Loucy (cell line): ENCODE data around the gene C1orf35.

Source experiments
- H2AFZ ChIP-seq: fragments of 200-600 bp; sonication (generic); 2 replicates; pipeline ENCODE4 v1.6.0; 2016; ENCODE audit warnings: antibody characterized with exemption, mild to moderate bottlenecking, low read length, moderate library complexity
- H3F3A ChIP-seq: fragments of 200-600 bp; 2 replicates; pipeline ENCODE4 v1.6.0; 2016; ENCODE audit warnings: antibody characterized with exemption, low read depth, mild to moderate bottlenecking
- H3K27me3 ChIP-seq: fragments of 200-600 bp; sonication (generic); 2 replicates; pipeline ENCODE4 v1.6.1; 2014; ENCODE audit warnings: low read length, mild to moderate bottlenecking; ENCODE audit not compliant: insufficient read depth, poor library complexity, severe bottlenecking
- H3K36me3 ChIP-seq: fragments of 200-600 bp; sonication (generic); 2 replicates; pipeline ENCODE4 v1.6.1; 2016; ENCODE audit warnings: low read length; ENCODE audit not compliant: insufficient read depth
- H3K4me1 ChIP-seq: fragments of 200-600 bp; sonication (generic); 2 replicates; pipeline ENCODE4 v1.5.1; 2014; ENCODE audit warnings: low read length, mild to moderate bottlenecking; ENCODE audit not compliant: insufficient read depth, poor library complexity, severe bottlenecking
- H3K4me2 ChIP-seq: fragments of 200-600 bp; sonication (generic); 2 replicates; pipeline ENCODE4 v1.6.0; 2014; ENCODE audit warnings: antibody characterized with exemption, low read length, low read depth, mild to moderate bottlenecking; ENCODE audit not compliant: poor library complexity, severe bottlenecking
- H3K4me3 ChIP-seq: fragments of 200-600 bp; sonication (generic); 2 replicates; pipeline ENCODE4 v1.5.1; 2014; ENCODE audit warnings: low read length, mild to moderate bottlenecking, mixed read lengths; ENCODE audit not compliant: poor library complexity, severe bottlenecking
- H3K79me2 ChIP-seq: fragments of 200-600 bp; sonication (generic); 2 replicates; pipeline ENCODE4 v1.6.1; 2014; ENCODE audit warnings: low read length; ENCODE audit not compliant: insufficient read depth
- H3K9ac ChIP-seq: fragments of 200-600 bp; sonication (generic); 2 replicates; pipeline ENCODE4 v1.6.0; 2014; ENCODE audit warnings: mild to moderate bottlenecking, low read depth, low read length, moderate library complexity; ENCODE audit not compliant: poor library complexity, severe bottlenecking
- H3K9me2 ChIP-seq: fragments of 200-600 bp; sonication (generic); replicated peaks from 2 replicates; pipeline ENCODE4 v1.6.1; 2016; ENCODE audit warnings: low read depth, low read length, mixed read lengths
- H3K9me3 ChIP-seq: fragments of 200-600 bp; sonication (generic); 2 replicates; pipeline ENCODE4 v1.6.1; 2014; ENCODE audit warnings: mild to moderate bottlenecking, antibody characterized with exemption, low read length, low read depth; ENCODE audit not compliant: insufficient read depth
- H4K20me1 ChIP-seq: fragments of 200-600 bp; sonication (generic); 2 replicates; pipeline ENCODE4 v1.6.0; 2014; ENCODE audit warnings: antibody characterized with exemption, low read length, mild to moderate bottlenecking; ENCODE audit not compliant: insufficient read depth, poor library complexity, severe bottlenecking
- CTCF ChIP-seq: fragments of 200-600 bp; sonication (generic); conservative IDR thresholded peaks from 2 replicates; pipeline ENCODE4 v1.5.1; 2014; ENCODE audit warnings: mild to moderate bottlenecking, antibody characterized with exemption, low read length
- EZH2phosphoT487 ChIP-seq: fragments of 200-600 bp; IDR thresholded peaks from 2 replicates; pipeline ENCODE4 v1.6.1; 2018; ENCODE audit warnings: antibody characterized with exemption, mild to moderate bottlenecking, moderate library complexity, borderline replicate concordance

Gene C1orf35

DNA sequence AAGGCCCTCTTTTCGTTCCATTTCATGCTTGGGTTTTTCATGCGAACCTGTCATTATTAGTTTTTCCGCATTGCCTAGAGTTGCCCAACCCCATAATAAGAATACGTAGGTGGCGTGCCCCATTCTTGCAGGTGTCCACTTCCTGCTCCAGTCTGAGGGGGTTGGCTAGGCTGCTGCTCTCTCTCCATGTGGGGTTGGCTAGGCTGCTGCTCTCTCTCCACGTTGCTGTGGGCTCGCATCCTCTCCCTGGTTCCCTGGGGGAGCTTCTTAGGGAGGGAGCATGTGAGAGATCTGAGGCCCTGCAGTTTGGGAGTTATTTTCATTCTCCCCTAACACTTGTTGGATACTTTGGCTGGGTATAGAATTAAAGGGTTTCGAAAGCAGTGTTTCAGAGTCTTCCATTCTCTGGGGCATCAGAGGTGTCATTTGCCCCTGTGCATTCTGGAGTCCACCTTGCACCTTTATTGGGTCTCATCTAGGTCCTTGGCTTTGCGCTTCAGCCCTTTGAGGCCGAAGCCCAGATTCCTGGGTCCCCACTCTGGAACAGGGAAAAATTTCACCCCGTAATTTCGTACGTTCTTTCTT, 8.6 kb downstream of the C1orf35 start:
- Histone ChIP-seq H4K20me1 (peaks cover 87% of the 10 kb centered on the region), H3K9me3 (peaks cover 13% of the 10 kb centered on the region; the same call in 1 of the 2 replicates), H3F3A (no peaks in the 10 kb centered on the region), H3K27me3 (no peaks in the 10 kb centered on the region), H3K9ac (no peak overlapping the region), H3K4me2 (no peak overlapping the region), H3K79me2 (peaks cover 95% of the 10 kb centered on the region), H3K36me3 (peaks cover 55% of the 10 kb centered on the region; the same call in 1 of the 2 replicates), H3K9me2 (no peaks in the 10 kb centered on the region), H3K4me3 (no peak overlapping the region), H3K4me1 (peaks cover 13% of the 10 kb centered on the region), H2AFZ (no peak overlapping the region)
- TF ChIP-seq CTCF = no peak
- TF ChIP-seq EZH2phosphoT487 = no peak

DNA sequence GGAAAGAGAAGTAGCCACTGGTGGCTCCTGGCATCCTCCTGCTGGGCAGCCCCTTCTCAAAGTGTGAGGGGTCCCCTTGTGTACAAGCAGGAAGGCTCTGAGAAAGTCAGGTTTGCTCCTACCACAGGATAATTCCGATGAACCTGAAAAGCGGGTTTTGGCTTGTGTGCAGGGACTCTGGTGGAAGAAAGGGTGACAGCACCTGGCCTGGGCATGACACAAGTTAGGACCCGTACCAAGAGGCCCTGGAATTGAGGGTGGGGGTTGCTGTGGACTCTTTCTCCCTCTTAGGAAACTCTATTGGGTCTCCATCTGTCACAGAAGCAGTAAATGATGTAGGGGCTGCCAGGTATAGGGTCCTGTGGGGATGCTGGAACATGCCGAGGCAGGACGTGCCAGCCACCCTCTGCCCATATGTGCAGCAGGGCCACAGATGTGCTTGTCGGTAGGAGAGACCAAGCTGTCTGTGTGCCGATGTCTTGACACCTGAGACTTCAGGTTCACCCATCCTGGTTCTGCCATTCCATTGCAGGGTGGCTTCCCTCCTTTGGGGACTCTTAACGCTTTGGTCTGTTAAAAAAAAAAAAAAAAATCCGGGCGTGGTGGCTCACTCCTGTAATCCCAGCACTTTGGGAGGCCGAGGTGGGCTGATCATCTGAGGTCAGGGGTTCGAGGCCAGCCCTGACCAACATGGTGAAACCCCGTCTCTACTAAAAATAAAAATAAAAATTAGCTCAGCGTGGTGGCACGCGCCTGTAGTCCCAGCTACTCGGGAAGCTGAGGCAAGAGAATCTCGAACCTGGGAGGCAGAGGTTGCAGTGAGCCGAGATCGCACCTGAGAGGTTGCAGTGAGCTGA, 9.8 kb downstream of the C1orf35 start:
- Histone ChIP-seq H3K9me3 (peaks cover 13% of the 10 kb centered on the region; the same call in 1 of the 2 replicates), H2AFZ (no peak overlapping the region), H3K9me2 (no peaks in the 10 kb centered on the region), H3K79me2 (peaks cover 99% of the 10 kb centered on the region), H3K27me3 (no peaks in the 10 kb centered on the region), H4K20me1 (peaks cover 89% of the 10 kb centered on the region), H3K4me3 (no peak overlapping the region), H3K4me1 (peaks cover 25% of the 10 kb centered on the region), H3K4me2 (no peak overlapping the region), H3K9ac (no peak overlapping the region), H3F3A (no peaks in the 10 kb centered on the region), H3K36me3 (peaks cover 49% of the 10 kb centered on the region; the same call in 1 of the 2 replicates)
- no peak for TF ChIP-seq CTCF
- no peak for TF ChIP-seq EZH2phosphoT487

- Histone ChIP-seq H3K4me3 (no peak overlapping the region), H3K9me3 (peaks cover 13% of the 10 kb centered on the region; the same call in 1 of the 2 replicates), H4K20me1 (peaks cover 89% of the 10 kb centered on the region), H3K4me1 (peaks cover 32% of the 10 kb centered on the region), H3K4me2 (no peak overlapping the region), H3K9ac (no peak overlapping the region), H3K36me3 (peaks cover 41% of the 10 kb centered on the region; the same call in 1 of the 2 replicates), H3K79me2 (peaks cover 100% of the 10 kb centered on the region), H3F3A (no peaks in the 10 kb centered on the region), H3K9me2 (no peaks in the 10 kb centered on the region), H2AFZ (no peak overlapping the region), H3K27me3 (no peaks in the 10 kb centered on the region)
- TF ChIP-seq CTCF = no peak
These were observed 10.6 kb downstream of the C1orf35 start for GRCh38 chr1:228092342-228093049.
